Mucosa of rectum (tissue), 2 donors: ENCODE data around the gene TIMP2.
A peak's percentile ranks its signal among the peaks of the same experiment; 100 is the strongest.

Experiments
- H3K27ac ChIP-seq, 2 donors: one replicate each; pipeline ENCODE4 v1.7.0; 2013; ENCODE audit warnings: inconsistent platforms in 2 of 2, low read depth in 2 of 2, low read length in 2 of 2
- H3K27me3 ChIP-seq, 2 donors: one replicate each; pipeline ENCODE4 v1.7.0; 2013; ENCODE audit warnings: low read length in 2 of 2; ENCODE audit not compliant: control insufficient read depth in 2 of 2, insufficient read depth in 2 of 2
- H3K36me3 ChIP-seq, 2 donors: one replicate each; pipeline ENCODE4 v1.7.0; 2013; ENCODE audit warnings: low read length in 2 of 2; ENCODE audit not compliant: control insufficient read depth in 2 of 2, insufficient read depth in 2 of 2
- H3K4me1 ChIP-seq, 2 donors: one replicate each; pipeline ENCODE4 v1.7.0; 2013; ENCODE audit warnings: low read length in 2 of 2, mild to moderate bottlenecking in 1 of 2; ENCODE audit not compliant: control insufficient read depth in 2 of 2, insufficient read depth in 2 of 2
- H3K4me3 ChIP-seq, 2 donors: one replicate each; pipeline ENCODE4 v1.7.0; 2013; ENCODE audit warnings: low read length in 2 of 2
- H3K9ac ChIP-seq, 2 donors: one replicate each; pipeline ENCODE4 v1.7.0; 2013; ENCODE audit warnings: low read length in 2 of 2, low read depth in 1 of 2, mild to moderate bottlenecking in 1 of 2
- H3K9me3 ChIP-seq, 2 donors: one replicate each; pipeline ENCODE4 v1.7.0; 2013; ENCODE audit warnings: low read length in 2 of 2; ENCODE audit not compliant: control insufficient read depth in 2 of 2
- donor health status: healthy.
- donor health status: Normal muscosa, but diverticular disease.

The TIMP2 gene

GRCh38 chr17:78840780-78841611, 84.2 kb downstream of the TIMP2 start, which contains the start of gene USP36:
Gene USP36, minus strand, starts transcription at chr17:78840814. Its CDS starts 4,451 bp downstream, at chr17:78836363.
- Histone ChIP-seq H3K27ac (peak within 1 kb of the TSS; percentile 99 to 100), H3K36me3 (peaks cover 15 to 17% of the 10 kb centered on the region in 2 donors), H3K4me3 (peak within 1 kb of the TSS; percentile 90 to 94), H3K27me3 (no peaks in the 10 kb centered on the region), H3K4me1 (peaks cover 21 to 23% of the 10 kb centered on the region in 2 donors), H3K9ac (peak within 1 kb of the TSS; percentile 98 to 100), H3K9me3 (no peaks in the 10 kb centered on the region)

GRCh38 chr17:78840530-78840779, 84.7 kb downstream of the TIMP2 start:
- H3K9me3 ChIP-seq: no peaks in the 10 kb centered on the region
- peaks cover 21 to 23% of the 10 kb centered on the region in 2 donors for H3K4me1 ChIP-seq
- peak overlapping the region; percentile 89 to 96 for H3K9ac ChIP-seq
- H3K4me3 ChIP-seq: peak overlapping the region; percentile 90 to 94
- H3K36me3 ChIP-seq: peaks cover 20 to 23% of the 10 kb centered on the region in 2 donors
- H3K27me3 ChIP-seq: no peaks in the 10 kb centered on the region
- H3K27ac ChIP-seq: peak overlapping the region; percentile 97 to 100

- Histone ChIP-seq H3K36me3 (peaks cover 25 to 28% of the 10 kb centered on the region in 2 donors), H3K9me3 (no peaks in the 10 kb centered on the region), H3K4me3 (peak overlapping the region; percentile 90 to 94), H3K9ac (peak overlapping the region; percentile 89 to 96), H3K4me1 (peaks cover 21 to 23% of the 10 kb centered on the region in 2 donors), H3K27me3 (no peaks in the 10 kb centered on the region), H3K27ac (peak overlapping the region; percentile 97 to 100)
Measured at GRCh38 chr17:78839762-78840529, 85.2 kb downstream of the TIMP2 start.

GRCh38 chr17:78839235-78839761, 85.9 kb downstream of the TIMP2 start:
- H3K4me1 ChIP-seq: peaks cover 21 to 23% of the 10 kb centered on the region in 2 donors
- H3K27me3 ChIP-seq: no peaks in the 10 kb centered on the region
- peak overlapping the region; percentile 90 to 94 for H3K4me3 ChIP-seq
- no peaks in the 10 kb centered on the region for H3K9me3 ChIP-seq
- peak overlapping the region; percentile 97 to 100 for H3K27ac ChIP-seq
- H3K9ac ChIP-seq: peak overlapping the region; percentile 89 to 96
- H3K36me3 ChIP-seq: peaks cover 28 to 34% of the 10 kb centered on the region in 2 donors

- H3K27me3 ChIP-seq: no peaks in the 10 kb centered on the region
- H3K4me1 ChIP-seq: peaks cover 21 to 23% of the 10 kb centered on the region in 2 donors
- H3K9me3 ChIP-seq: no peaks in the 10 kb centered on the region
- peak overlapping the region in 1 of 2 donors; percentile 39 for H3K4me3 ChIP-seq
- H3K36me3 ChIP-seq: peaks cover 35 to 36% of the 10 kb centered on the region in 2 donors
- H3K27ac ChIP-seq: no peak overlapping the region
- no peak overlapping the region for H3K9ac ChIP-seq
Measured at GRCh38 chr17:78838574-78839005, 86.6 kb downstream of the TIMP2 start.

GRCh38 chr17:78836420-78837021, 88.7 kb downstream of the TIMP2 start:
- Histone ChIP-seq H3K9me3 (no peaks in the 10 kb centered on the region), H3K4me3 (no peak overlapping the region), H3K9ac (no peak overlapping the region), H3K27me3 (no peaks in the 10 kb centered on the region), H3K27ac (no peak overlapping the region), H3K36me3 (peaks cover 52 to 55% of the 10 kb centered on the region in 2 donors), H3K4me1 (peaks cover 14 to 19% of the 10 kb centered on the region in 2 donors)

GRCh38 chr17:78834571-78834970, 90.6 kb downstream of the TIMP2 start:
- Histone ChIP-seq H3K4me3 (no peak overlapping the region), H3K9me3 (no peaks in the 10 kb centered on the region), H3K27me3 (no peaks in the 10 kb centered on the region), H3K9ac (no peak overlapping the region), H3K36me3 (peaks cover 64% of the 10 kb centered on the region in 2 donors), H3K27ac (no peak overlapping the region), H3K4me1 (peaks cover 9 to 12% of the 10 kb centered on the region in 2 donors)

- no peaks in the 10 kb centered on the region for H3K4me1 ChIP-seq
- H3K4me3 ChIP-seq: no peak overlapping the region
- no peaks in the 10 kb centered on the region for H3K9me3 ChIP-seq
- H3K27me3 ChIP-seq: no peaks in the 10 kb centered on the region
- H3K9ac ChIP-seq: no peak overlapping the region
- H3K36me3 ChIP-seq: peaks cover 78 to 79% of the 10 kb centered on the region in 2 donors
- no peak overlapping the region for H3K27ac ChIP-seq
Measured at GRCh38 chr17:78832541-78832810, 92.7 kb downstream of the TIMP2 start.

- peaks cover 78 to 79% of the 10 kb centered on the region in 2 donors for H3K36me3 ChIP-seq
- no peak overlapping the region for H3K27ac ChIP-seq
- H3K9me3 ChIP-seq: no peaks in the 10 kb centered on the region
Measured at GRCh38 chr17:78831688-78832540, 93.3 kb downstream of the TIMP2 start.

More at GRCh38 chr17:78831688-78832540, 93.3 kb downstream of the TIMP2 start:
- Histone ChIP-seq H3K4me1 (no peaks in the 10 kb centered on the region), H3K27me3 (no peaks in the 10 kb centered on the region), H3K9ac (no peak overlapping the region), H3K4me3 (no peak overlapping the region)
